GM13976 (cell line): ENCODE results near the gene RER1.

Experiments used
- DNase-seq: peaks from one replicate; pipeline ENCODE4 v3.0.0; 2012; ENCODE audit warnings: low spot score
- in situ Hi-C: fragments of 300-500 bp; cut with MboI; formaldehyde crosslinking; loops from one replicate; pipeline ENCODE4 v1.12.0; 2022; ENCODE audit warnings: low sequenced_read_pairs, mixed read lengths, inconsistent platforms; ENCODE audit not compliant: unreplicated experiment
- TF ChIP-seq, protein P1 (sequence below): IDR thresholded peaks from 2 replicates; pipeline ENCODE4 v1.5.1; 2012; ENCODE audit warnings: borderline replicate concordance, mild to moderate bottlenecking; ENCODE audit not compliant: insufficient read depth; ENCODE audit errors: extremely low read depth, missing control alignments, control extremely low read depth

The RER1 gene

GRCh38 chr1:2385606-2386280, 5.9 kb upstream of the RER1 start:
- no peak for DNase-seq
- TF ChIP-seq, protein P1, sequence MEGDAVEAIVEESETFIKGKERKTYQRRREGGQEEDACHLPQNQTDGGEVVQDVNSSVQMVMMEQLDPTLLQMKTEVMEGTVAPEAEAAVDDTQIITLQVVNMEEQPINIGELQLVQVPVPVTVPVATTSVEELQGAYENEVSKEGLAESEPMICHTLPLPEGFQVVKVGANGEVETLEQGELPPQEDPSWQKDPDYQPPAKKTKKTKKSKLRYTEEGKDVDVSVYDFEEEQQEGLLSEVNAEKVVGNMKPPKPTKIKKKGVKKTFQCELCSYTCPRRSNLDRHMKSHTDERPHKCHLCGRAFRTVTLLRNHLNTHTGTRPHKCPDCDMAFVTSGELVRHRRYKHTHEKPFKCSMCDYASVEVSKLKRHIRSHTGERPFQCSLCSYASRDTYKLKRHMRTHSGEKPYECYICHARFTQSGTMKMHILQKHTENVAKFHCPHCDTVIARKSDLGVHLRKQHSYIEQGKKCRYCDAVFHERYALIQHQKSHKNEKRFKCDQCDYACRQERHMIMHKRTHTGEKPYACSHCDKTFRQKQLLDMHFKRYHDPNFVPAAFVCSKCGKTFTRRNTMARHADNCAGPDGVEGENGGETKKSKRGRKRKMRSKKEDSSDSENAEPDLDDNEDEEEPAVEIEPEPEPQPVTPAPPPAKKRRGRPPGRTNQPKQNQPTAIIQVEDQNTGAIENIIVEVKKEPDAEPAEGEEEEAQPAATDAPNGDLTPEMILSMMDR: no peak
- in situ Hi-C loops: no loop called here

DNA sequence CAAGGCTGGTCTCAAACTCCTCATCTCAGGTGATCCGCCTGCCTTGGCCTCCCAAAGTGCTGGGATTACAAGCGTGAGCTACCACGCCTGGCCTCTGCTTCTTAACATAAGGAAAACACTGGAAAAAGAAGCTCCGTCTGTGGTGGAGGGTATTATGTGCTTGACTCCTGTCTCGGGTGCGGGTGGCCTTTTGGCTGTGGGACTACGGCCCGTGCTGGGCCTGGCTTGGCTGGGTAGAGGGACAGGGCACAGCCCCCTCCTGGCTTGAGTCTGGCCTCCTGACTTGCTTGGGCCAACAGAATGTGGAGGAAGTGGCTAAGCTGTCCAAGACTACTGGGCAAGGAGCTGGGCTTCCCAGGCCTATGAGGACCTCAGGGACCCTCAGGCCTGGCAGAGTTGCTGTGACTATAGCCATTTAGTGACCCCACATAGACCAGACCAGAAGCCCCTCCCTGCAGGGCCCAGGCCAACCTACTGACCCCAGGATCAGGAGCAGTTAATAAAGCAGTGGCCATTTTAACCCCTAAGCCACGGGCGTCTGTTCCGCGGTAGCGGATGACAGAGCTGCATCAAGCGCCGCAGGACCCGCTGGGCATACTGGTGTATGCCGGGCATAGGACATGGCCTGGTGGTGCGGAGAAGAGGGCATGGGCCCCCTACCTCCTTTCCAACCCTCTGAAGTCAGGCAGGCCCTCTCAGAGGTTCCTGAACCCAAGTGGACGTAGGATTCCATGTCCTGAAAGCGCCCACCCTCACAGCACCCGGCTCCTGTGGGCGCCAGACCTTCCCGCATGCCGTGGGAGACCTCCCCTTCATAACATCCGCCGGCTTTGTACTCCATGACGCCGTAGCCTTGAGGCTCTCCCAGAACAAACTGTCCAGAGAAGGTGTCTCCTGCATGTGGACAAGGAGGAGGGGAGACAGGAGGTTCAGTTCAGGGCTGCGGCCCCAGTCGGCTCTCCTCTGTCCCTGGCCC, 4.7 kb upstream of the RER1 start:
- in situ Hi-C loops: no loop called here
- no peak for DNase-seq
- TF ChIP-seq, protein P1: no peak

DNA sequence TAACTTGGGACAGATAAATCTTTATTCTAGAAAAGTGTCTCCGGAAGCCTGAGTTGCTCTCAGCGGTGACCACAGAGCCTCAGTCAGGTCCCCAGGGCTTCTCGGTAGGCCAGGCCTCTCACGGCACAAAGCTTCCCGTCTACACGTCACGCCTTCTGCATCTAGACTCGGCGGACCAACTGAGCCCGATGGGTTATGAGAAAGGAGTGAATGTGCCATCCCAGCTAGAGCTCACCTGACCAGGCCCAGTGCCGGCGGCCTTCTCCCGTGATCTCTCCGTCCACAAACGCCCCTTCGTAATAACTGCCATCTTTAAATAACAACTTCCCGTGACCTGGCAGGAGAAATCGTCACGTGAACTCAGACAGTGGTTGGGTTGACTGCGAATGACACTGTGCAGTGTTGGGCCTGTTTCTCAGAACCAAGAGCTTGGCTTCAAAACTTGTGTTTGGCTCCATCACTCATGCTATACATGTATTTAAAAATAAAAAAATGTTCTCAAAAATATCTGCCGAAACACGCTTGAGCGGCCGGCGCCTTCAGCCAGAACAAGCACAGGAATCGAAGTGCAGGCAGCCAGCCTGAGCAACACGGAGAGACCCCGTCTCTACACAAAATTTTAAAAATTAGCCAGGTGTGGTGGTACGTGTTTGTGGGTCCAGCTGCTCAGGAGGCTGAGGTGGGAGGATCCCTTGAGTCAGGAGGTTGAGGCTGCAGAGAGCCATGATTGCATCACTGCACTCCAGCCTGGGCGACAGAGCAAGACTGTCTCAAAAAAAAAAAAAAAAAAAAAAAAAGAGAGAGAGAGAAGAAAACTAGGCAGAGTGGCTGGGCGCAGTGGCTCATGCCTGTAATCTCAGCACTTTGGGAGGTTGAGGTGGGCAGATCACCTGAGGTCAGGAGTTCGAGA, 3.4 kb upstream of the RER1 start:
- TF ChIP-seq, protein P1: no peak
- in situ Hi-C loops: no loop called here
- DNase-seq: no peak

DNA sequence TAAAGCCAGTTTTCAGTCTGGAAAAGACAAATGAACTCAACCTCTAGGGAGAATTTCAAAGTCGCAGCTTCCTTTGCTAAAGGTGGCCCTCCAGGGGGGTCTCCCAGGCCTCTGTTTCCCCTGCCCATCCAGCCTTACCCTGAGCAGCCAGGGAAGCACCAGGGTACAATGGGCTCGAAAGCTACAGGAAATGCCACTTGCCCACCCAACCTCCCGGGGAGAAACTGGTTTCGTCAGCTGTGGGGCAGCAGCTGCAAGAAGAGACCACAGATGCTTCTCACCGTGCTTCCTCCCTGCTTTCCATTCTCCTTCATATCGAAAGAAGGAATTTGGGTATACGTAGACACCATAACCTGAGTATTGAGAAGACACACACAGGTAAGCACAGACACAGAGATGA, 2.0 kb upstream of the RER1 start:
- in situ Hi-C loops: no loop called here
- TF ChIP-seq, protein P1: no peak
- DNase-seq: no peak

DNA sequence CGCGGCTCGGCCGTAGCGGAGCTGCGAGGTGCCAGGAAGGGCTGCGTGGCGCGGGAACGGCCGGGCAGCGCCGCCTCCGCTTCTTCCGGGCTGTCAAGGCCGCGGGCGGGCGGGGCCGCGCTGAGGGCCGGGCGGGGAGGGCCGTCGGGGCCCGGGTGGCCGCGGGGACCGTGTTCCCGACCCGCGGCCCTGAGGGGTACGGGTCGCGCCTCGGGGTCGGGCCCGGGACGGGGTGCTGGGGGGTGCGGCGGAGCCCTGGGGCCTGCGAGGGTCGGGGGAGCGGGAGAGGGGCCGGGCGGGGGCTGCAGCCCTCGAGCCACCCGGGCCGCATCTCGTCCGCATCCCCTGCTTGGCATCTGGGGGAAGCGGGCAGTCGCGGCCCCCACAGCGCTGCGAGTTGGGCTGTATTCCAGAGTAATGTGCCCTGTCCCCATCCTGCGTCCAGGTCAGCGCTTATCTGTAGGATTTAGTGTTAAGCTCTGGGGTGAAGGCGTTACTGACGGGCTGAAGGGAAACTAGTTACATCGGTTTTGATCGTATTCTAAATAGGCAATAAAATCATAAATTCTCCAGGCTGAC, 379 bp downstream of the RER1 start:
- in situ Hi-C loops: no loop called here
- TF ChIP-seq, protein P1: no peak
- no peak for DNase-seq

GRCh38 chr1:2392686-2393085, 1.0 kb downstream of the RER1 start:
- no peak for DNase-seq
- TF ChIP-seq, protein P1: no peak
- in situ Hi-C loops: no loop called here
